ENCODE measurements around the gene IRF8.

The IRF8 gene

DNA sequence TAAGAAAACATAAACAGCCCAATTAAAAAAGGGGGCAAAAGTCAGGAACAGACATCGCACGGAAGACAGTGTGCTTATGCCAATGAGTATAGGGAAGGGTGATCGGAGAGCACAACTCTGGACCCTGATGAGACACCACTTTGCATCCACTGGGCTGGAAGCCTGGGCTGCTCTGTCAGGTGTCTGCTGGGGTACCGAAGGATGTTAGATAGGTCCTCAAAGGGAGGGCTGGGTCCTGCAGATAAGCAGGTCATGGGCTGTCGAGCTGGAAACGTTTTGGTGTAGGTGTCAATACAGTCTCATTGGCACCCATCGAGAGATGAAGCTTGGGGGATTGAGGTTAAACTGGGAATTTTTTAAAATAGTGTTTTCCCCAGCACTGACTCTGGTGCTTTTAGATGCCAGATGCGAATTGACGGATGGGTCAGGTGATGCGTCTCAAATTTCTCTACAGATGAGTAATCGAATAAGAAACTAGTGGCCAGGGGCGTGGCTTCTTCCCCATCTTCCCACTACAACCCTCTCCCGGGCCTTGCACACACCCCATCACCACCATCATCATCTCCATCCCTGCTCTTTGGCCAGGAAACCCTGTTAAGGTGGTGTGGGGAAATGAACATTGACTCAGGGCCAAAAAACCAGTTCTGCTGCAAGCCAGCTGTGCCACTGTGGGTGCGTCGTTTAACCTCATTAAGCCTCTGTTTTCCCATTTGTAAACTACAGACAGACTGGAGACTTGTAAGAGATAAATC lies 47.8 kb upstream of the IRF8 start:
- no peaks in the 10 kb centered on the region for H3K9me3 ChIP-seq (ENCODE audit: insufficient read depth, low read length, severe bottlenecking)
- no peak overlapping the region for H3K4me2 ChIP-seq (ENCODE audit: insufficient read depth, low read length)
- H3K79me2 ChIP-seq (ENCODE audit: insufficient read depth, low read length), result no peaks in the 10 kb centered on the region
- DNase-seq (no peak), ATAC-seq (ENCODE audit: insufficient read depth, low read depth) (no peak)
- no peak overlapping the region for H3K4me3 ChIP-seq (ENCODE audit: low read depth in 1 of 2, low read length in 2 of 2)
- H3K27ac ChIP-seq (ENCODE audit: low read length), result no peak overlapping the region
- H3K36me3 ChIP-seq (ENCODE audit: insufficient read depth, low read length), result no peaks in the 10 kb centered on the region
- TF ChIP-seq CTCF (IDR thresholded peaks at IDR 0.05; ENCODE audit: borderline replicate concordance, extremely low read depth, low read length, poor library complexity, severe bottlenecking) (no peak), EZH2 (IDR thresholded peaks at IDR 0.05; ENCODE audit: borderline replicate concordance, low read depth, low read length, severe bottlenecking) (no peak)
- no peak overlapping the region for H3K9ac ChIP-seq (ENCODE audit: low read depth, low read length)
- no peaks in the 10 kb centered on the region for H3K4me1 ChIP-seq (ENCODE audit: insufficient read depth, low read length)
- peaks cover 6% of the 10 kb centered on the region for H3K27me3 ChIP-seq (ENCODE audit: insufficient read depth, low read length, poor library complexity)
- H2AFZ ChIP-seq (ENCODE audit: low read depth, low read length), result no peak overlapping the region
- no peaks in the 10 kb centered on the region for H4K20me1 ChIP-seq (ENCODE audit: insufficient read depth, low read length)

DNA sequence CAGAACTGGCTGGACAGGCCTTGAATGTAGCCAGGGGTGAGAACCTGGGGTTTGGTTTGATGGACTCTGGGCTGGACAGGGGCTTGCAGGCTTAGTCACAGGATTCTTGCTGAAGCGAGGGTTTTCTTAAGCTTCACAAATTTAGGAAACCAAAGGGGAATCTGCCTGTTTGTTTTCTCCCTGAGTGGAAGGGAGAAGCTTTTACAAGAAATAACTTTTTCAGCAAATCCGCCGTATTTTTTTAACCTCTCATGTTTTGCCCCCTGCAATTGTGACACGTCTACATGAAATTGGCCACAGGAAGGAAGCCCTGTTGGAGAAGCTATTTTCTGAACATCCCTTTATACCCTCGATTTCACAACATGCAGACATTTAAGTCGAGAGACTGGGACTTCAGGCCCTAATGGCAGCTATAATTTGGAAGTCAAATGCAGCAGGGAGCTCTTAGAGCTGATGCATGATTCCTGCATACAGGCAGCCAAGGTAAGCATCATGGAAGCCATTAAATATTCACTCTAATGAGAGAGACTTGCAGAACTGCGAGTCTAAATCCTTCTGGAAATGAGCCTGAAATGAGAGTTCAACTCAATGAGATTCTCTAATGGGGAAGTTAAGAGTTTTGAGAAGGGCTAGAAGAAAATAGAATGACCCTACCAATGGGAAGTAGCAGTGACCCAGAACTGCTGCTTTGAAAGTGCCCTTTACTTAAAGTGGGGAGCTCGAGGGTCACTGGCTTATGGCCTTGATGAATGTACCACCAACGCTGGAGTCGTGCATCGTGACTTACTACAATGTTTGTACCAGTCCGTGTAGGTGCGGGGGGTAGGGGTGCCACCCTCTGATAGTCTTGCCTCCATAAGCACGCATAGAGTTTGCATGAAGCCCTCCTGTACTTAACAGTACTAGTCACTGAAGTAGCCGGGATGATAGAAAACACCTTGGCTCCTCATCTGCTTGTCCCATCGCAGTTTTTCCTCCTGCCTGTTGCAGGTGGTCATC lies 45.1 kb upstream of the IRF8 start:
- TF ChIP-seq EZH2 (IDR thresholded peaks at IDR 0.05; ENCODE audit: borderline replicate concordance, low read depth, low read length, severe bottlenecking), result no peak
- TF ChIP-seq CTCF (IDR thresholded peaks at IDR 0.05; ENCODE audit: borderline replicate concordance, extremely low read depth, low read length, poor library complexity, severe bottlenecking), result no peak

DNA sequence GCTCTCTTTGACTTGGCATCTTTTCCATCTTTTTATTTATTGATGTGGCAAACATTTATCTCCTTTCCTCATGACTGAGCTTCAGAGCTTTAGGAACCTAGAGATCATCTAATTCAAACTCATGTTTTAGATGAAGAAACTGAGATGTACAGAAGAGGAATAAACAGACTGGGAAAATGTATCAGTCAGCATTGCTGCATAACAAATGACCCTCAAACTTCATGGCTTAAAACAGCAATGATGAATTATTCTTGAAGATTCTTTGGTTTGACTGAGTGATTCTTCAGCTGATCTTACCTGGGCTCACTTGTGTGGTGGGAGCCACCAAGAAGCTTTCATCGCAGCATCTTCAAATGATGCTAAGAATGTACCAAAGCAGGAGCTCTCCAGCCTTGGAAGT lies 44.0 kb upstream of the IRF8 start:
- H3K4me1 ChIP-seq (ENCODE audit: insufficient read depth, low read length), result no peaks in the 10 kb centered on the region
- H4K20me1 ChIP-seq (ENCODE audit: insufficient read depth, low read length), result no peaks in the 10 kb centered on the region
- peaks cover 11% of the 10 kb centered on the region for H3K27me3 ChIP-seq (ENCODE audit: insufficient read depth, low read length, poor library complexity)
- no peaks in the 10 kb centered on the region for H3K9me3 ChIP-seq (ENCODE audit: insufficient read depth, low read length, severe bottlenecking)
- no peak overlapping the region for H3K27ac ChIP-seq (ENCODE audit: low read length)
- DNase-seq (no peak), ATAC-seq (ENCODE audit: insufficient read depth, low read depth) (no peak)
- no peaks in the 10 kb centered on the region for H3K36me3 ChIP-seq (ENCODE audit: insufficient read depth, low read length)
- TF ChIP-seq EZH2 (IDR thresholded peaks at IDR 0.05; ENCODE audit: borderline replicate concordance, low read depth, low read length, severe bottlenecking) (no peak), CTCF (IDR thresholded peaks at IDR 0.05; ENCODE audit: borderline replicate concordance, extremely low read depth, low read length, poor library complexity, severe bottlenecking) (no peak)
- no peak overlapping the region for H3K9ac ChIP-seq (ENCODE audit: low read depth, low read length)
- H3K4me3 ChIP-seq (ENCODE audit: low read depth in 1 of 2, low read length in 2 of 2), result no peak overlapping the region
- H3K4me2 ChIP-seq (ENCODE audit: insufficient read depth, low read length), result no peak overlapping the region
- H3K79me2 ChIP-seq (ENCODE audit: insufficient read depth, low read length), result no peaks in the 10 kb centered on the region
- H2AFZ ChIP-seq (ENCODE audit: low read depth, low read length), result no peak overlapping the region

More for the DNA sequence above, 45.1 kb upstream of the IRF8 start:
- ATAC-seq (ENCODE audit: insufficient read depth, low read depth) (no peak), DNase-seq (no peak)
- Histone ChIP-seq H3K9me3 (ENCODE audit: insufficient read depth, low read length, severe bottlenecking) (no peaks in the 10 kb centered on the region), H2AFZ (ENCODE audit: low read depth, low read length) (no peak overlapping the region), H3K36me3 (ENCODE audit: insufficient read depth, low read length) (no peaks in the 10 kb centered on the region), H3K79me2 (ENCODE audit: insufficient read depth, low read length) (no peaks in the 10 kb centered on the region), H3K27ac (ENCODE audit: low read length) (no peak overlapping the region), H3K27me3 (ENCODE audit: insufficient read depth, low read length, poor library complexity) (peaks cover 12% of the 10 kb centered on the region), H3K9ac (ENCODE audit: low read depth, low read length) (no peak overlapping the region), H3K4me1 (ENCODE audit: insufficient read depth, low read length) (no peaks in the 10 kb centered on the region), H4K20me1 (ENCODE audit: insufficient read depth, low read length) (no peaks in the 10 kb centered on the region), H3K4me3 (ENCODE audit: low read depth in 1 of 2, low read length in 2 of 2) (no peak overlapping the region), H3K4me2 (ENCODE audit: insufficient read depth, low read length) (no peak overlapping the region)
